NCI-H2107 treated with DMSO at 0.1 percent for 48 hours (cell line): ENCODE measurements around the gene RREB1.
"Not testable (repeated sequence)": the region's sequence is repeated elsewhere in the genome, so short reads cannot be mapped to it uniquely, and the experiment has no call there.

Experiments
- DNase-seq: peaks from one replicate; lab custom pipeline; 2025; ENCODE audit not compliant: unreplicated experiment; lab: John Stamatoyannopoulos, UW

Gene RREB1

DNA sequence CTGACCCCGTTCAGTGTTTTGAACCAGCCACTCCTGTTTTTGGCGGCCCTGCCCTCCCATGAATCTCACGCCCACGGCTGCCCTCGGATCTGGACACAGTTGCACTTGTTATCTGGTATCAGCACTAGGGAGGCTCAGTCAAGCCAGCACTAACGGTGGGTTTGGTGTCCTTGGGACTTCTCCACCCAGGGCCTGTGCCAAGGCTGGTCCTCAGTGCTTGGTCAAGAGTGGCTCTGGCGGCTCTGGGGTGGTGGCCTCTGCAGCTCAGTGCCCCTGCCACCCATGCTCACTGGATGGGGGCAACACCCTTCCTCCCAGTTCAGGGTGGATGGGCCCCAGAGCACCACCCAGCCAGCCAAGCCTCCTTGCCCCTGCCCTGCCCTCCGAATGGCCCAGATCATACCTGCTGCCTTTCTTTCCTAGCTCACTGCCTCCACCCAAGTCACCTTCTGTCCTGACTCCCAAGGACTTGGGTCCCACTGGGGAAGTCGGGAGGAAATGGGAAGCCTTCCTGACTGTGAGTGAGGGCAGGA lies 150.5 kb downstream of the RREB1 start:
- no peak for DNase-seq

DNA sequence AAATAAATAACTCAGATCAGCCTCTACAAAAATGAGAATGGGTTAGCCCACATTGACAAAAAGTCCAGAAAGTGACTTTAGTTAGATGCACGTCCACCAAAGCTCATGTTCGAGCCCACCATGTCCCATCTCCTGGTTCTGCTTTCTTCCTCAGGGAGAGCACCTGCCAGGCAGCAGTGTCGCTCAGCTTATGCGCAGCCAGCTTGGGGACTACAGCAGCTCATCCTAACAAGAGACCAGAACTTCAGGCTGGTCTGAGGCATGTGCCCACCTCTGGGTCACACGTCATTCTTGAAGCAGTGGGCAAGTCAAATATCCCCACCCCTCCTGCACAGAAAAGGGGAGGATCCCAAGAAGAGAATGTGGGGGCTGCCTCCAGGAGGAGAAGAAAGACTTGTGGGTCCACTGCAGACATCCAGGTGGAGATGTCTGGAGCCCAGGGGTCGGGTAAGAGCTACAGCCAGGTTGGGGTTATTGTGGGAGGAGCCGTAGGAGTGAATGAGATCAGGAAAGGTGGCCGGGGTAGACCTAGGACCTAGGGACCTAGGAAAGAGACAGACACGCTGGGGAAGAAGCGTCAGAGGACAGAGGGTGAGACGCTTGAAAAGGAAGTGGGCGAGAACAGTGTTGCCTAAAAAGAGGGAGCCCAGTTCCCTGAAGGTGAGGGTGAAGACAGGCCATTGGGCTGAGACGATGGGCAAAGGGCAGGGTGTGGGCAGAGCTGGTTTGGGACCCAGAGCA lies 152.7 kb downstream of the RREB1 start:
- no peak for DNase-seq

DNA sequence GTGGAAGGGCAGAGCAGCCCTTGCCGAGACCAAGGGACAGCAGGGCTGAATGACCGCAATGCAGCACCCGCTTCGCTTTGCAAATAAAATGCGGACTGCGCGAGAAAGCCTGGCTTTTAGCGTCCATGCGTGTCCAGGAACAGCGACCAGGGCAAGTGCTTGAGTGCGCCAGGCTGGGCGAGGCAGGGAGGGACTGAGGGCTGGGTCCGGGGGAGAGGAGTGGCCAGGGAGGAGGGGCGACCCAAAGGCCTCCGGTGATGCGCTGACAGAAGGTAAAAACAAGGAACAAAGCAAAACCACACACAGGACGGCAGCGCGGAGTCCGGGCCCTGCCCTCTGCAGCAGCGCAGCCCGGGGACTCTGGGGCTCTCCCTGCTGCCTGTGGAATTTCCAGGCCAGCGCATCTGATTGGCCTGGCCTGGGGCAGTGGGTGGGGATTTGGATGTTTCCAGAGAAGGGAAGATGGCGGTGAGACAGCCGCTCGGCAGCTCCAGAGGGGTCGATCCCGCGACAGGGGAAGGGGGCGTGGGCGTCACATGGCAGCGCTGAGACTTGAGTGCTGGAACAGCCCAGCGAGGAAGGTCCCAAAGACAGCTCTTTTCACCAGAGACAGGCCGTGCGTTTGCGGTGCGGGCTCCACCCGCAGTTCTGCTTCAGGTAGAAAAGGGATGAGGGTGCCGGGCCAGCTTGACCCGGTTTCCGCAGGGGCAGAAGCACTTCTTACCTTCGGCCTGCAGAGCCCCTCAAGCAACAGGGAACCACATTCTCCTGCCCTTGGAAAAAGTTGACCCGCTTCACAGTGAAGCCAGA lies 153.5 kb downstream of the RREB1 start:
- peak; percentile 19 for DNase-seq

DNA sequence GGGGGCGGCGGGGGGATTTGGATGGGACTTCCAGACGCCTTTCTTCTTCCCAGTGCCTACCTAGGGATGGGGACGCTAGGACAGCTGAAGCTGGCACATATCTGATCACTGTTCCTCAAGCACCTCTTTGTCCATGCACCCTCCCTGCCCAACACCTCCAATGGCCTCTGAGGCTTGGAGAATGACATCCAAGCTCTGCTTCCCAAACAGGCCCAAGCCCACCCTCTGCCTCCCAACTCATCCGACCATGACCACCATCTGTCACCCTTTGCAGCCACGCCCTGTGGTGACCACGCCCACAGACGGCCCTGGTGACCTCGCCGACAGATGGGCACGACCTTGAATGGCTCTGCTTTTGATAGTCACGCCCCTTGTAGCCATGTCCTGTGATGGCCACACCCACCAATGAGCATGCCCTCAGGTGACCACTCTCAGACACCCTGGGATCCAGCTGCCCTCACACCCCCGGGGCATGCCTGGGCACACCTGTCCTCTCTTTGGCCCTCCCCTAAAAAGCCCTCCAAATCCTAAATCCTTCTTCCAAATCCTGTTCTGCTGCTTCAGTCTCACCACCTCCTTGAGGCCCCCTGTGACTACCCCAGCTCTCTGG lies 154.2 kb downstream of the RREB1 start:
- no peak for DNase-seq

DNA sequence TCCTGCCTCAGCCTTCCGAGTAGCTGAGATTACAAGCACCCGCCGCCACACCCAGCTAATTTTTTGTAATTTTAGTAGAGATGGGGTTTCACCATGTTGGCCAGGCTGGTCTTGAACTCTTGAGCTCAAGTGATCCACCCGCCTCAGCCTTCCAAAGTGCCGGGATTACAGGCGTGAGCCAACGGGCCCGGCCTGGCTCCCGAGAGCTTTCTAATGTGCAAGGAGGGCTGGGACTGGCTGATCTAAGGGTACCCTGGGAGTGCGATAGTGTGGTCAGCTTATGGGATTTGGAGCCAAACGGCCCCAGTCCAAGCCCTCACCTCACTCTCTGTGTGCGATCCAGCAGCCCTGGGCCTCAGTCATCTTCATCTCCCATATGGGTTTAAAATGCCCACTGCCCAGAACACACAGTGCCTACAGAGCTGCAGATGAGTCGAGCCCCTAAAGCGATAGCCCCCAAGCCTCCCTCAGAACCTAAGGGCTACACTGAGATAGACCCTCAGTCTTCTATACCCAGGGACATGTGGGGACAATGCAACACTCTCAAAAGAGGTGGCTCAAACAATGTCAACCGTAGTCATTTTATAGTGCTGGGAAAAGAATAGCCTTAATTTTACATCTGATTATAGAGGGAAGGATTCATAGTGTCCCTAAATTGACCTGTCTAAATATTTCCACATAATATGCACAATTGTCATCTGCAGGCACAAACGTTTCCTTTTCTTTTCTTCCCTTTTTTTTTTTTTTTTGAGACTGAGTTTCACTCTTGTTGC lies 155.2 kb downstream of the RREB1 start:
- DNase-seq, result no peak

DNA sequence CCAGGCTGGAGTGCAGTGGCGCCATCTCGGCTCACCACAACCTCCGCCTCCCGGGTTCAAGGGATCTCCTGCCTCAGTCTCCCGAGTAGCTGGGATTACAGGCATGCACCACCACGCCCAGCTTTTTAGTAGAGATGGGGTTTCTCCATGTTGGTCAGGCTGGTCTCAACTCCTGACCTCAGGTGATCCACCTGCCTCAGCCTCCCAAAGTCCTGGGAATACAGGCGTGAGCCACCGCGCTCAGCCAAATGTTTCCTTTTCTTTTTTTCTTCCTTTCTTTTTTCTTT lies 155.7 kb downstream of the RREB1 start:
- DNase-seq, result not testable (repeated sequence)

DNA sequence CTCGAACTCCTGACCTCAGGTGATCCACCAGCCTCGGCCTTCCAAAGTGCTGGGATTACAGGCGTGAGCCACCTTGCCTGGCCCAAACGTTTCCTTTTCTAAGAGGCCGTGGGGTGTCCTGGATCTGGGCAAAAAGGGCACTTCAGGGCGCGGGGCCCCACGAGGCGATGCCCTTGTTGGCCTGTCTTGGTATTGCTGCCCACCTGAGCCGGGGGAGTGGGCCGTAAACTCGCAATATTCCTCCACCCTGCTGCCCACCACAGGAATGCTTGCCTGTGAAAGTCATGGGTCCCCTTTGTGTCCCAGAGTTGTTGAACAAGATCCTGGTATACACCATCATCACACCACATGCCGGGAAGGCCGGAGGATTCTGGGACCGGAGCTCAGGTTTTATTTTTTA lies 156.3 kb downstream of the RREB1 start:
- DNase-seq, result no peak

GRCh38 chr6:7264686-7265384 lies 157.1 kb downstream of the RREB1 start:
- no peak for DNase-seq

GRCh38 chr6:7265385-7265726 lies 157.6 kb downstream of the RREB1 start:
- not testable (repeated sequence) for DNase-seq

- no peak for DNase-seq
Measured at GRCh38 chr6:7267071-7267465, 159.3 kb downstream of the RREB1 start.

GRCh38 chr6:7267466-7268091 lies 159.8 kb downstream of the RREB1 start:
- no peak for DNase-seq

- DNase-seq, result no peak
Measured at GRCh38 chr6:7268362-7268761, 160.6 kb downstream of the RREB1 start.

DNA sequence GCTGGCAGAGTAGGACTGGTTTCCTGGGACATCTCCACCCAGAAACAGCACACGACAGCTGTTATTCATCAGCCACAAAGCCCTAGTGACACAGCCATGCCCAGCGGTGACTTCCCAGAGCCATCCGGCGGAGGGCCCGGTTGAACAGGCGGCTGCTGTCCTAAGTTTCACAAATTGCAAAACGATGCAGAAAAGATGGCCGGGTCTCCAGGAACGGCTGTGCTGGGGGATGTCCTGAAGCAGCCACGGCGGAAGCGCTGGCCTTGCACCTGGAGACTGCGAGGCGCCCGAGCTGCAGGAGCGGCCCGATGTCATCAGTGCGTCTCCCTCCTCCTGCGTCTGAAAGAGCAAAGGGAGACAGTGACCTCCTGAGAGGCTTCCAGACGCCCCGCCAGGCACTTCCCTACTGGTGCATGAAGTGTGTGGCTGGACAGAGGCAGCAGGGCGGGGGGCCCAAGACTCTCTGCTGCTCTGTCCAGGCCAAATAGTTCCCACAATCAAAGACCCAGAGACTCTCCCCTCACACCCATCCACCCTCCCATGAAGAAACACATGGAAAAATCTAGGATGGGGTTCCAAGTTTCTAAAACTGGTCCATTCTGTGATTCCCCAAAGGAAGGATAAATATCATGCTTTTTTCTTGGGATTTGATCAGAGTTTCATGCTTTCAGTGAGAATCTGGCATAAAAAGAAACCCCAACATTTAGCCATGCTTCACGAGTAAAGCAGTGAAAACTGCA lies 161.2 kb downstream of the RREB1 start:
- DNase-seq, result no peak

- no peak for DNase-seq
Measured at GRCh38 chr6:7269816-7270215, 162.1 kb downstream of the RREB1 start.

DNA sequence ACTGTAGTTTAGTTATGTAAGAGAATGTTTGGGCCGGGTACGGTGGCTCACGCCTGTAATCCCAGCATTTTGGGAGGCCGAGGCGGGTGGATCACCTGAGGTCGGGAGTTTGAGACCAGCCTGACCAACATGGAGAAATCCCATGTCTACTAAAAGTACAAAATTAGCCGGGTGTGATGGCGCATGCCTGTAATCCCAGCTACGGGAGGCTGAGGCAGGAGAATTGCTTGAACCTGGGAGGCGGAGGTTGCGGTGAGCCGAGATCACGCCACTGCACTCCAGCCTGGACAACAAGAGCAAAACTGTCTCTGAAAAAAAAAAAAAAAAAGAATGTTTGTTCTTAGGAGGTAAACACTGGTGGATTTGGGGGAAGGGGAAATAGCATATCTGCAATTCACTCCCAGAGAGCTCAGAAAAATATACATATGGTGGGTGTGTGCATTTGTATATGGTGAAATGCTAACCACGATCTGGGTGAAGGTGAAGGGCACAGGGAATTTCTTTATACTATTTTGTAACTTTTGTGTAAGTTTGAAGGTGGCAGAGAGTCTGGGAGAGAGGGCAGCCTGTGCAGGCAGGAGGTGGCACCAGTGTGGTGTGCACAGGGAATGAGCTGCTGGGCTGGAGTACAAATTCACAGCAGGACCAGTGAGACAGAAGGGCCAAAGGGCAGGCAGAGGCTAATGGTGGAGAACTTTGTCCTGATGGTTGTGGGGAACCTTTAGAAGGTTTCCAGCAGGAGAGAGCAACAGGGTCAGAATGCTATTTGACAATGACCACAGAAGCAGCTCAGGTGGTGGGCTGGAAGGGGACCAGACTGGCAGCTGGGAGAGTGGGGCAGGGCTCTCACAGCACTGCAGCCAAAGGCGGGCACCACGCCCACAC lies 162.8 kb downstream of the RREB1 start:
- no peak for DNase-seq

GRCh38 chr6:7271205-7271534 lies 163.4 kb downstream of the RREB1 start:
- DNase-seq, result no peak

DNA sequence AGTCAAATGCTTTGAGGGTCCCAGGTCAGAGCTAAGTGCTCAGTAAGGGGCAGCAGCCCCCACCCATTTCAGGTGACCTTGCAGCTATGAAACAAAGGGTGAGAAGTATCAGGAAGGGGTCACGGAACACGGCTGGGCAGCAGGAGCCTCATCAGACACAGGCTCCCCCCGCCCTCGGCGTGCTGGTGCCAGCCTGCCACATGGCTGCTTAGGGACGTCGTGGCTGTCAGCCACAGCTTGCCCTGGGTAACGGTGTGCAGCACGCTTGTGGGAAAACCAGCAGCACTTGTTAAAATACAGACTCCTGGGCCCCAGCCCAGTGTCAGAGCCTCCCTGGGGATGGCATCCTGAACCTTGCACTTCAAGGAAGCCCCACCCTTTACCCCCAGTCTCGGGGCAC lies 165.9 kb downstream of the RREB1 start:
- DNase-seq, result no peak

DNA sequence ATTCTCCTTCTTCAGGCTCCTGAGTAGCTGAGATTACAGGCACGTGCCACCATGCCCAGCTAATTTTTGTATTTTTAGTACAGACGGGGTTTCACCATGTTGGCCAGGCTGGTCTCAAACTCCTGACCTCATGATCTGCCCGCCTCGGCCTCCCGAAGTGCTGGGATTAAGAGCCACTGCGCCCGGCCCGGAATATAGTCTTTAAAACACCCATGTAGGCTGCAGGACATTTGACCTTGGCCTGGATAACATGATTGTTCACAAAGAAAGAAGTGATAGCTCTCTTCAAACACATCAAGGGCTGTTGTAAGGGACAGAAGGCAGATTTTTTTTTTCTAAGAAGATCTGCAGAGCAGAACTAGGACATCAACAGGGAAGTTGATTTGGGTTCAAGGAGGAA lies 166.8 kb downstream of the RREB1 start:
- not testable (repeated sequence) for DNase-seq

GRCh38 chr6:7276199-7276524 lies 168.4 kb downstream of the RREB1 start:
- DNase-seq, result no peak
